H9 (cell line): Measurements from ENCODE around the gene FN1. TPM values are rescaled to one million over a fixed set of nuclear protein-coding genes. Genes with fewer than 3 reads are reported as not detected.

ENCODE experiments used
- DNase-seq: peaks from one replicate; pipeline ENCODE4 v3.0.0-alpha.2; 2017
- H2AFZ ChIP-seq: one replicate; pipeline ENCODE4 v1.6.1; 2013; ENCODE audit warnings: mild to moderate bottlenecking, low read length, control low read depth, moderate library complexity
- H2AK5ac ChIP-seq: 2 replicates; pipeline ENCODE4 v1.6.1; 2013; ENCODE audit warnings: low read length, control low read depth, mixed read lengths; ENCODE audit not compliant: insufficient read length
- H2BK120ac ChIP-seq: one replicate; pipeline ENCODE4 v1.6.1; 2013; ENCODE audit warnings: low read depth, mild to moderate bottlenecking, low read length, control low read depth, inconsistent platforms; ENCODE audit not compliant: poor library complexity, severe bottlenecking
- H2BK12ac ChIP-seq: 2 replicates; pipeline ENCODE4 v1.6.1; 2013; ENCODE audit warnings: low read length, control low read depth, mixed read lengths, low read depth; ENCODE audit not compliant: insufficient read length
- H2BK15ac ChIP-seq: 2 replicates; pipeline ENCODE4 v1.6.1; 2013; ENCODE audit warnings: low read depth, low read length, control low read depth
- H2BK20ac ChIP-seq: one replicate; pipeline ENCODE4 v1.6.1; 2013; ENCODE audit warnings: low read depth, mild to moderate bottlenecking, low read length, control low read depth, inconsistent platforms; ENCODE audit not compliant: poor library complexity, severe bottlenecking
- H2BK5ac ChIP-seq: 2 replicates; pipeline ENCODE4 v1.6.1; 2013; ENCODE audit warnings: low read length, control low read depth, mixed read lengths; ENCODE audit not compliant: insufficient read length
- H3K14ac ChIP-seq: 2 replicates; pipeline ENCODE4 v1.6.1; 2013; ENCODE audit warnings: low read length, control low read depth; ENCODE audit not compliant: insufficient read depth
- H3K18ac ChIP-seq: 2 replicates; pipeline ENCODE4 v1.6.1; 2013; ENCODE audit warnings: low read depth, mild to moderate bottlenecking, mixed read lengths, low read length, control low read depth; ENCODE audit not compliant: insufficient read length
- H3K23ac ChIP-seq: 2 replicates; pipeline ENCODE4 v1.6.1; 2013; ENCODE audit warnings: low read length, control low read depth, mixed read lengths, low read depth; ENCODE audit not compliant: insufficient read length
- H3K23me2 ChIP-seq: 2 replicates; pipeline ENCODE4 v1.6.1; 2013; ENCODE audit warnings: low read depth, mild to moderate bottlenecking, mixed read lengths, low read length, control low read depth; ENCODE audit not compliant: insufficient read length, poor library complexity, severe bottlenecking
- H3K27ac ChIP-seq: 2 replicates; pipeline ENCODE4 v1.5.1; 2013; ENCODE audit warnings: low read length, control low read depth, mixed read lengths, low read depth; ENCODE audit not compliant: insufficient read length
- H3K27me3 ChIP-seq: 2 replicates; pipeline ENCODE4 v1.6.1; 2013; ENCODE audit warnings: low read length, control low read depth, inconsistent platforms; ENCODE audit not compliant: insufficient read depth
- H3K4ac ChIP-seq: 2 replicates; pipeline ENCODE4 v1.6.1; 2013; ENCODE audit warnings: low read depth, mild to moderate bottlenecking, control low read depth, inconsistent platforms, low read length, moderate library complexity
- H3K4me1 ChIP-seq: 2 replicates; pipeline ENCODE4 v1.6.1; 2013; ENCODE audit warnings: low read length, control low read depth, inconsistent platforms; ENCODE audit not compliant: insufficient read depth
- H3K4me2 ChIP-seq: 2 replicates; pipeline ENCODE4 v1.6.1; 2013; ENCODE audit warnings: low read length, control low read depth, mixed read lengths; ENCODE audit not compliant: insufficient read length, insufficient read depth
- H3K56ac ChIP-seq: 2 replicates; pipeline ENCODE4 v1.6.1; 2013; ENCODE audit warnings: low read depth, mild to moderate bottlenecking, mixed read lengths, low read length, control low read depth; ENCODE audit not compliant: insufficient read length
- H3K79me1 ChIP-seq: 2 replicates; pipeline ENCODE4 v1.6.1; 2013; ENCODE audit warnings: low read depth, mild to moderate bottlenecking, moderate library complexity, low read length, control low read depth, inconsistent platforms; ENCODE audit not compliant: insufficient read depth, poor library complexity, severe bottlenecking
- H3K79me2 ChIP-seq: 2 replicates; pipeline ENCODE4 v1.6.1; 2013; ENCODE audit warnings: low read length, control low read depth, inconsistent platforms; ENCODE audit not compliant: insufficient read depth
- H3K9ac ChIP-seq: 2 replicates; pipeline ENCODE4 v1.6.1; 2013; ENCODE audit warnings: low read length, control low read depth, mixed read lengths; ENCODE audit not compliant: insufficient read length; ENCODE audit errors: extremely low read depth
- H3K9me3 ChIP-seq: one replicate; pipeline ENCODE4 v1.6.1; 2013; ENCODE audit warnings: low read depth, low read length, inconsistent platforms; ENCODE audit not compliant: control insufficient read depth
- H3T11ph ChIP-seq: one replicate; pipeline ENCODE4 v1.6.1; 2013; ENCODE audit warnings: mild to moderate bottlenecking, low read length, control low read depth, inconsistent platforms
- H4K20me1 ChIP-seq: one replicate; pipeline ENCODE4 v1.6.1; 2013; ENCODE audit not compliant: control insufficient read depth, insufficient read length, insufficient read depth
- H4K5ac ChIP-seq: 2 replicates; pipeline ENCODE4 v1.6.1; 2013; ENCODE audit warnings: low read depth, mild to moderate bottlenecking, mixed read lengths, low read length, control low read depth; ENCODE audit not compliant: insufficient read length
- H4K8ac ChIP-seq: replicated peaks from 2 replicates; pipeline ENCODE4 v1.6.1; 2013; ENCODE audit warnings: low read length, control low read depth, mixed read lengths, low read depth; ENCODE audit not compliant: insufficient read length
- H4K91ac ChIP-seq: 2 replicates; pipeline ENCODE4 v1.6.1; 2013; ENCODE audit warnings: low read depth, mild to moderate bottlenecking, moderate library complexity, mixed read lengths, low read length, control low read depth; ENCODE audit not compliant: insufficient read length
- H3K27ac Mint-ChIP-seq, 3 experiments: 2 replicates in 2 of 3; 3 replicates in 1 of 3; pipeline ENCODE4 v1.8.0; 2020 to 2021; ENCODE audit warnings: mixed read lengths in 3 of 3, mild to moderate bottlenecking in 1 of 3, moderate library complexity in 1 of 3
- H3K27me3 Mint-ChIP-seq: 2 replicates; pipeline ENCODE4 v1.8.0; 2021; ENCODE audit warnings: low read depth, mild to moderate bottlenecking, moderate library complexity, mixed read lengths
- H3K36me3 Mint-ChIP-seq, 3 experiments: 2 replicates in 2 of 3; 3 replicates in 1 of 3; pipeline ENCODE4 v1.8.0; 2020 to 2021; ENCODE audit warnings: low read depth in 3 of 3, mixed read lengths in 3 of 3; ENCODE audit not compliant: insufficient read depth in 1 of 3
- H3K4me1 Mint-ChIP-seq, 2 experiments: 2 replicates each; pipeline ENCODE4 v1.8.0; 2020; ENCODE audit warnings: mixed read lengths in 2 of 2
- H3K4me3 Mint-ChIP-seq, 2 experiments: 2 replicates in 1 of 2; 3 replicates in 1 of 2; pipeline ENCODE4 v1.8.0; 2020 to 2021; ENCODE audit warnings: mild to moderate bottlenecking in 2 of 2, mixed read lengths in 2 of 2, moderate library complexity in 1 of 2
- H3K9me3 Mint-ChIP-seq, 2 experiments: 2 replicates in 1 of 2; 3 replicates in 1 of 2; pipeline ENCODE4 v1.8.0; 2020; ENCODE audit warnings: mild to moderate bottlenecking in 2 of 2, mixed read lengths in 2 of 2, moderate library complexity in 1 of 2
- CTCF ChIP-seq: fragments of 200-600 bp; sonication (generic); conservative IDR thresholded peaks from 3 replicates; pipeline ENCODE4 v1.8.0; 2021; ENCODE audit warnings: antibody characterized with exemption, mild to moderate bottlenecking
- WGBS: extraction: QIAGEN DNeasy Blood & Tissue Kit; methylation state at CpG from one replicate; pipeline ENCODE4 v1.1.7; 2013; ENCODE audit warnings: missing lambda C conversion rate, low lambda C conversion rate, mixed read lengths; ENCODE audit not compliant: insufficient read length; ENCODE audit errors: extremely low coverage; 5-methylcytosine and 5-hydroxymethylcytosine counted together
- total RNA-seq: library from RNA; stranded (reverse); gene quantifications from 2 replicates; pipeline ENCODE4 v1.2.1, GENCODE V29; 2021

FN1 gene
- total RNA-seq, 1 experiment from 2014 or later = 56.0 TPM

GRCh38 chr2:215429424-215429823, 6.4 kb downstream of the FN1 start:
- Histone ChIP-seq H4K20me1 (no peaks in the 10 kb centered on the region), H2BK20ac (no peak overlapping the region), H2AK5ac (no peak overlapping the region), H3K4me1 (no peaks in the 10 kb centered on the region), H3K9ac (no peak overlapping the region), H2BK5ac (no peak overlapping the region), H4K91ac (no peak overlapping the region), H4K8ac (no peak overlapping the region), H3K27ac (no peak overlapping the region), H3K23me2 (no peaks in the 10 kb centered on the region), H2BK15ac (no peak overlapping the region), H3K79me2 (no peaks in the 10 kb centered on the region), H3T11ph (no peak overlapping the region), H2AFZ (no peak overlapping the region), H3K4me2 (no peak overlapping the region), H3K14ac (no peak overlapping the region), H3K23ac (no peak overlapping the region), H3K9me3 (no peaks in the 10 kb centered on the region), H4K5ac (no peak overlapping the region), H3K4ac (no peak overlapping the region), H3K27me3 (no peaks in the 10 kb centered on the region), H3K79me1 (no peaks in the 10 kb centered on the region), H3K56ac (no peak overlapping the region), H3K18ac (no peak overlapping the region), H2BK120ac (no peak overlapping the region), H2BK12ac (no peak overlapping the region)
- Mint-ChIP-seq H3K27me3 (no peaks in the 10 kb centered on the region), H3K27ac (no peak overlapping the region), H3K4me3 (no peak overlapping the region), H3K9me3 (no peaks in the 10 kb centered on the region), H3K4me1 (no peaks in the 10 kb centered on the region), H3K36me3 (peaks cover 7 to 40% (median 8%) of the 10 kb centered on the region in 3 experiments; a peak in 6 of 7 replicates)
- no CpG with 5 or more reads among the region's 1 CpG for WGBS
- TF ChIP-seq CTCF = no peak
- no peak for DNase-seq
